Breast epithelium (tissue), 4 donors: ENCODE data around the gene NRIP1. TPM values are rescaled to one million over a fixed set of nuclear protein-coding genes. Genes with fewer than 3 reads are reported as not detected.

Experiments
- DNase-seq, 2 donors: peaks; one replicate each; pipeline ENCODE4 v3.0.0-alpha.2; 2019; ENCODE audit warnings: low spot score in 2 of 2
- H3K27ac ChIP-seq, 2 donors: fragments of 200-600 bp; sonication (generic) in 1 of 2; one replicate each; pipeline ENCODE4 v1.5.1; 2016 to 2019; ENCODE audit warnings: mild to moderate bottlenecking in 1 of 2
- H3K27me3 ChIP-seq, 2 donors: fragments of 200-600 bp; sonication (generic) in 1 of 2; one replicate each; pipeline versions ENCODE4 v1.5.1 to v1.6.0; 2017 to 2019; ENCODE audit warnings: control low read depth in 1 of 2, mild to moderate bottlenecking in 1 of 2
- H3K36me3 ChIP-seq: fragments of 200-600 bp; one replicate; pipeline ENCODE4 v1.5.1; 2019
- H3K4me1 ChIP-seq, 2 donors: fragments of 200-600 bp; sonication (generic); one replicate each; pipeline ENCODE4 v1.5.1; 2016 to 2019; ENCODE audit warnings: control low read depth in 1 of 2
- H3K4me3 ChIP-seq, 3 donors: fragments of 200-600 bp; sonication (generic); 1 replicate in 2 of 3; 2 replicates in 1 of 3; pipeline ENCODE4 v1.5.1; 2016 to 2019; ENCODE audit warnings: mild to moderate bottlenecking in 3 of 3, moderate library complexity in 2 of 3
- H3K9me3 ChIP-seq, 2 donors: fragments of 200-600 bp; sonication (generic) in 1 of 2; one replicate each; pipeline ENCODE4 v1.5.1; 2016 to 2019; ENCODE audit warnings: control low read depth in 1 of 2
- POLR2A ChIP-seq: fragments of 450-650 bp; IDR thresholded peaks from one replicate; pipeline ENCODE4 v1.6.1; 2016; ENCODE audit warnings: antibody characterized with exemption, mild to moderate bottlenecking, moderate library complexity
- POLR2AphosphoS5 ChIP-seq, 3 donors: sonication (generic); formaldehyde crosslinking; IDR thresholded peaks; one replicate each; pipeline ENCODE4 v1.6.1; 2017; ENCODE audit warnings: antibody characterized with exemption in 3 of 3
- intact Hi-C: fragments of 100-400 bp; cut with DNase I; formaldehyde crosslinking; loops from one replicate; pipeline ENCODE4 v1.15.1; 2023; ENCODE audit warnings: low total_unique reads
- total RNA-seq, 3 donors: library from RNA; depleted of rRNA; stranded (reverse); fragments of >200 nt; gene quantifications; one replicate each; pipeline ENCODE4 v1.1.0, GENCODE V29; 2016
- TF ChIP-seq, protein P1 (sequence below), 3 donors: fragments of 450-650 bp; IDR thresholded peaks; one replicate each; pipeline ENCODE4 v1.5.1; 2016 to 2017; ENCODE audit warnings: antibody characterized with exemption in 3 of 3, mild to moderate bottlenecking in 3 of 3, moderate library complexity in 3 of 3

NRIP1 gene
- total RNA-seq, 3 donors from 2014 or later = 82.0 to 121 (median 105) TPM

- no peak for TF ChIP-seq POLR2A
- TF ChIP-seq, protein P1, sequence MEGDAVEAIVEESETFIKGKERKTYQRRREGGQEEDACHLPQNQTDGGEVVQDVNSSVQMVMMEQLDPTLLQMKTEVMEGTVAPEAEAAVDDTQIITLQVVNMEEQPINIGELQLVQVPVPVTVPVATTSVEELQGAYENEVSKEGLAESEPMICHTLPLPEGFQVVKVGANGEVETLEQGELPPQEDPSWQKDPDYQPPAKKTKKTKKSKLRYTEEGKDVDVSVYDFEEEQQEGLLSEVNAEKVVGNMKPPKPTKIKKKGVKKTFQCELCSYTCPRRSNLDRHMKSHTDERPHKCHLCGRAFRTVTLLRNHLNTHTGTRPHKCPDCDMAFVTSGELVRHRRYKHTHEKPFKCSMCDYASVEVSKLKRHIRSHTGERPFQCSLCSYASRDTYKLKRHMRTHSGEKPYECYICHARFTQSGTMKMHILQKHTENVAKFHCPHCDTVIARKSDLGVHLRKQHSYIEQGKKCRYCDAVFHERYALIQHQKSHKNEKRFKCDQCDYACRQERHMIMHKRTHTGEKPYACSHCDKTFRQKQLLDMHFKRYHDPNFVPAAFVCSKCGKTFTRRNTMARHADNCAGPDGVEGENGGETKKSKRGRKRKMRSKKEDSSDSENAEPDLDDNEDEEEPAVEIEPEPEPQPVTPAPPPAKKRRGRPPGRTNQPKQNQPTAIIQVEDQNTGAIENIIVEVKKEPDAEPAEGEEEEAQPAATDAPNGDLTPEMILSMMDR (IDR thresholded peaks at IDR 0.05) = no peak
- TF ChIP-seq POLR2AphosphoS5 (IDR thresholded peaks at IDR 0.05) = no peak
- Histone ChIP-seq H3K9me3 (no peaks in the 10 kb centered on the region), H3K27me3 (no peaks in the 10 kb centered on the region), H3K4me3 (no peak overlapping the region), H3K36me3 (no peaks in the 10 kb centered on the region), H3K4me1 (no peaks in the 10 kb centered on the region), H3K27ac (no peak overlapping the region)
- intact Hi-C loops = no loop called here
- DNase-seq = no peak
Observed at GRCh38 chr21:14989359-14989758, 75.4 kb downstream of the NRIP1 start.

DNA sequence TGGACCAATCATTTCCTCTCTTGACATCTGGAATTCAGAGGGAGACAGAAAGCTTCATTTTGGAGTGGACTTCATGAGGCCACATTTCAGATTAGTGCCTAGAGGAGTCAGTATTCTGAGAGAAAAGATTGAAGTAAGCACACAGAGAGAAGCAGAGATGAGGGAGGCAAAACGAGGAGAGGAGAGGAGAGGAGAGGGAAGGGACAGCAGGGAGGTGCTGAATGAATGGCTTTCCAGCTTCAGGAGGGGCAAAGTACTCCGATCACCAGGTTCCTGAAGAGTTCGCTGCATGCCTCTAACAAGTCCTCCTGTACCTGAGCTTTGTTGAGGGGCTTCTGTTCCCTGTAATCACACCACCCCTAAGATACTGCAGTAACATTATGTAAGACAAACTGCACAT, 76.0 kb downstream of the NRIP1 start:
- Histone ChIP-seq H3K9me3 (no peaks in the 10 kb centered on the region), H3K4me1 (no peaks in the 10 kb centered on the region), H3K4me3 (no peak overlapping the region), H3K36me3 (no peaks in the 10 kb centered on the region), H3K27me3 (no peaks in the 10 kb centered on the region), H3K27ac (no peak overlapping the region)
- DNase-seq = no peak
- intact Hi-C loops = no loop called here
- TF ChIP-seq, protein P1 (IDR thresholded peaks at IDR 0.05) = no peak
- TF ChIP-seq POLR2A (no peak), POLR2AphosphoS5 (IDR thresholded peaks at IDR 0.05) (no peak)

DNA sequence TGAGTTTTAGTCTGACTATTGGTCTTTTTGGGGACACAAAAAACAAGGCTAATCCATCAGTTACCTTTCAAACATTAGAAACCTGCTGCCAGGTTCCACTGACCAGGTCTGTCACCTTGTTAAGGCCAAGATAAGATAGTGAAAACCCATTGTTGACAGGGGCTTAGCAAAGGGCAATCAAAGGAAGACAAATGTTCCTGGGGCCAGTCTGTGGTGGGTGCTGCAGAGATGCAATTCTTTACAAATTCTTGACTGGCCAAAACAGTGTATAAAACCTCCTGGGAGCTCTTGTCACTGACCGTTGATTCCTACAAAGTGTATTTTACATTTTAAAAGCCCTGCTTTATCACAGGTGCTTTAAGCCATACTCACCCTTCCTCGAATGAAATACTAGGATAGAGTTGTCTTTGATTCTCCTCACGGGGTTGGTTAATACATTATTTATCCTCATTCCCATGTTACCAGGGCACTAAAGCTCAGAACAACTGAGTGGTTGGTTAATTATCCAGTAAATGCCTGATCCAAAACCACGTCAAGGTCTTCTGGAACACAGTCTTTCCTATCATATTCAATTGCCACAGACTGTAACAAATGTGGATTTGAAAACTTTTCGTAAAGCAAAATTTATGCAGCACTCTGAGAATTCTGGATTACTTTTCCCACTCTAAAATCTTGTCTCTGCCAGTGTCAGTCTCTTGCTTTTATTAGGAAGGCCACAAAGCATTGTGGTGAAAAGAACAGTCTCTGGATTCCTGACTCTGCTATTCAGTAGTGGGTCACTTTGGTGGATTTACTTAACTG, 77.2 kb downstream of the NRIP1 start:
- Histone ChIP-seq H3K36me3 (no peaks in the 10 kb centered on the region), H3K4me1 (no peaks in the 10 kb centered on the region), H3K27ac (no peak overlapping the region), H3K9me3 (no peaks in the 10 kb centered on the region), H3K4me3 (no peak overlapping the region), H3K27me3 (no peaks in the 10 kb centered on the region)
- intact Hi-C loops = no loop called here
- DNase-seq = no peak
- TF ChIP-seq POLR2AphosphoS5 (IDR thresholded peaks at IDR 0.05) (no peak), POLR2A (no peak)
- TF ChIP-seq, protein P1 (IDR thresholded peaks at IDR 0.05) = no peak

GRCh38 chr21:14985306-14985705, 79.5 kb downstream of the NRIP1 start:
- Histone ChIP-seq H3K9me3 (no peaks in the 10 kb centered on the region), H3K4me1 (no peaks in the 10 kb centered on the region), H3K27ac (no peak overlapping the region), H3K27me3 (no peaks in the 10 kb centered on the region), H3K36me3 (no peaks in the 10 kb centered on the region), H3K4me3 (no peak overlapping the region)
- intact Hi-C loops = no loop called here
- TF ChIP-seq POLR2A (no peak), POLR2AphosphoS5 (IDR thresholded peaks at IDR 0.05) (no peak)
- TF ChIP-seq, protein P1 (IDR thresholded peaks at IDR 0.05) = no peak
- DNase-seq = no peak

DNA sequence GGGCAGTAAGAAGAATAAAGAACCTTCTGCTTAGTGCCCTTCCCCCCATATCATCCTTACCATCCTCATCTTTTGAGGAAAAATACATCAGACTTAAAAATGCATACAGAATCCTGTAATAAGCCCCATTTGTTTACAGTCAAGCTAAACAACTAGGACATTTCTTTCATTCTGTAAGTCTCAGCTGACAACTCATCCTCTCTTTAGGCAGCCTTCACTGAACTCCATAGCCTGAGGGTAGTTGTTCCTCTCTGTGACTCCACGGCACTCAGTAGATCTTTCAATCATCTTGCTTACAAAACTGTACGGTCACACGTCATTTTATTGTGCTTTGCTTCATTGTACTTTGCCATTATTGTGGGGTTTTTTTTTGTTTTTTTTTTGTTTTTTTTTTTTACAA, 82.5 kb downstream of the NRIP1 start:
- no peaks in the 10 kb centered on the region for H3K9me3 ChIP-seq
- H3K4me1 ChIP-seq = no peaks in the 10 kb centered on the region
- no peak for DNase-seq
- H3K36me3 ChIP-seq = no peaks in the 10 kb centered on the region
- TF ChIP-seq, protein P1 (IDR thresholded peaks at IDR 0.05) = no peak
- TF ChIP-seq POLR2A = no peak
- intact Hi-C loops = no loop called here
- H3K4me3 ChIP-seq = no peak overlapping the region
- no peak overlapping the region for H3K27ac ChIP-seq
- H3K27me3 ChIP-seq = no peaks in the 10 kb centered on the region
